HepG2 (cell line): ENCODE measurements around the gene C20orf204. TPM values are rescaled to one million over a fixed set of nuclear protein-coding genes. Genes with fewer than 3 reads are reported as not detected.

Experiments used
- FLYWCH1 ChIP-seq: sonication (generic); formaldehyde crosslinking; IDR thresholded peaks from 2 replicates; pipeline ENCODE4 v1.8.1; 2023; ENCODE audit warnings: mild to moderate bottlenecking, missing genetic modification reagents
- GATAD1 ChIP-seq: IDR thresholded peaks from 2 replicates; pipeline ENCODE4 v1.6.1; 2016; ENCODE audit warnings: missing genetic modification reagents, missing compliant biosample characterization
- HNRNPH1 ChIP-seq: fragments of 200-400 bp; formaldehyde crosslinking; optimal IDR thresholded peaks from 2 replicates; pipeline ENCODE3; 2017; ENCODE audit warnings: mild to moderate bottlenecking, low read depth, low read length
- IKZF4 ChIP-seq: sonication (generic); formaldehyde crosslinking; IDR thresholded peaks from 2 replicates; pipeline ENCODE4 v1.5.1; 2020; ENCODE audit warnings: borderline replicate concordance, mild to moderate bottlenecking, low read depth, missing genetic modification reagents; ENCODE audit errors: not compliant biosample characterization
- KLF13 ChIP-seq: sonication (generic); formaldehyde crosslinking; IDR thresholded peaks from 2 replicates; pipeline ENCODE4 v1.4.0; 2020; ENCODE audit warnings: mild to moderate bottlenecking, missing genetic modification reagents
- NFIC ChIP-seq: IDR thresholded peaks from 2 replicates; pipeline ENCODE4 v1.6.1; 2012; ENCODE audit warnings: mild to moderate bottlenecking, low read length, inconsistent platforms
- ONECUT2 ChIP-seq: sonication (generic); formaldehyde crosslinking; IDR thresholded peaks from 2 replicates; pipeline ENCODE4 v1.4.0; 2020; ENCODE audit warnings: missing genetic modification reagents
- POGZ ChIP-seq: sonication (generic); formaldehyde crosslinking; IDR thresholded peaks from 2 replicates; pipeline ENCODE4 v1.4.0; 2020; ENCODE audit warnings: mild to moderate bottlenecking, missing genetic modification reagents
- SETDB1 ChIP-seq: sonication (generic); formaldehyde crosslinking; IDR thresholded peaks from 2 replicates; pipeline ENCODE4 v1.5.1; 2020; ENCODE audit warnings: missing genetic modification reagents, mild to moderate bottlenecking, borderline replicate concordance
- ZBTB38 ChIP-seq: sonication (generic); formaldehyde crosslinking; IDR thresholded peaks from 2 replicates; pipeline ENCODE4 v1.5.1; 2020; ENCODE audit warnings: mild to moderate bottlenecking, missing genetic modification reagents
- ZNF20 ChIP-seq: sonication (generic); formaldehyde crosslinking; IDR thresholded peaks from 2 replicates; pipeline ENCODE4 v1.4.0; 2020; ENCODE audit warnings: mild to moderate bottlenecking, moderate library complexity, missing genetic modification reagents
- ZNF326 ChIP-seq: sonication (generic); formaldehyde crosslinking; IDR thresholded peaks from 2 replicates; pipeline ENCODE4 v1.4.0; 2020; ENCODE audit warnings: missing genetic modification reagents, borderline replicate concordance
- ZNF543 ChIP-seq: sonication (generic); formaldehyde crosslinking; IDR thresholded peaks from 2 replicates; pipeline ENCODE4 v1.4.0; 2020; ENCODE audit warnings: mild to moderate bottlenecking, missing genetic modification reagents
- ZNF616 ChIP-seq: sonication (generic); formaldehyde crosslinking; IDR thresholded peaks from 2 replicates; pipeline ENCODE4 v1.5.0; 2020; ENCODE audit warnings: low read depth, mild to moderate bottlenecking, missing genetic modification reagents
- ZNF841 ChIP-seq: sonication (generic); formaldehyde crosslinking; IDR thresholded peaks from 2 replicates; pipeline ENCODE4 v1.8.1; 2023; ENCODE audit warnings: missing genetic modification reagents, borderline replicate concordance
- polyA plus RNA-seq, 8 experiments: library from polyadenylated mRNA; depleted of rRNA in 3 of 8; stranded (reverse) in 7 of 8; unstranded in 1 of 8; fragments of >200 nt; fragmentation: Illumina TruSeq in 4 of 8; extraction: Trizol in 4 of 8; gene quantifications; 2 replicates each; pipeline versions ENCODE4 v1.2.1 to v1.2.3, GENCODE V29; 2011 to 2016; ENCODE audit warnings: low read depth in 4 of 8, missing spikeins in 1 of 8, mixed read lengths in 1 of 8; ENCODE audit not compliant: insufficient read depth in 1 of 8
- total RNA-seq, 5 experiments: library from RNA; depleted of rRNA; stranded (reverse); fragments of >200 nt; fragmentation: Illumina TruSeq; extraction: Trizol; gene quantifications; 2 replicates each; pipeline ENCODE4 v1.2.3, GENCODE V29; 2016; ENCODE audit warnings: low read depth in 1 of 5
- TF ChIP-seq, protein P1 (sequence below): sonication (generic); formaldehyde crosslinking; IDR thresholded peaks from 2 replicates; pipeline ENCODE4 v1.5.0; 2020; ENCODE audit warnings: missing genetic modification reagents
- TF ChIP-seq, protein P2 (sequence below): sonication (generic); formaldehyde crosslinking; IDR thresholded peaks from 2 replicates; pipeline ENCODE4 v1.5.0; 2020; ENCODE audit warnings: missing genetic modification reagents, mild to moderate bottlenecking, borderline replicate concordance
- TF ChIP-seq, protein P3 (sequence below): sonication (generic); formaldehyde crosslinking; IDR thresholded peaks from 2 replicates; pipeline ENCODE4 v1.5.0; 2020; ENCODE audit warnings: mild to moderate bottlenecking, missing genetic modification reagents
- TF ChIP-seq, protein P4 (sequence below): sonication (generic); formaldehyde crosslinking; IDR thresholded peaks from 2 replicates; pipeline ENCODE4 v1.4.0; 2020; ENCODE audit warnings: mild to moderate bottlenecking, missing genetic modification reagents
- TF ChIP-seq, protein P5 (sequence below): sonication (generic); formaldehyde crosslinking; IDR thresholded peaks from 2 replicates; pipeline ENCODE4 v1.4.0; 2020; ENCODE audit warnings: missing genetic modification reagents

C20orf204 gene
- total and polyA plus RNA-seq, 2 of the 13 experiments (the other 11 are each of a cell fraction or from before 2014, with no cell fraction given) = 22.1 to 80.0 TPM

DNA sequence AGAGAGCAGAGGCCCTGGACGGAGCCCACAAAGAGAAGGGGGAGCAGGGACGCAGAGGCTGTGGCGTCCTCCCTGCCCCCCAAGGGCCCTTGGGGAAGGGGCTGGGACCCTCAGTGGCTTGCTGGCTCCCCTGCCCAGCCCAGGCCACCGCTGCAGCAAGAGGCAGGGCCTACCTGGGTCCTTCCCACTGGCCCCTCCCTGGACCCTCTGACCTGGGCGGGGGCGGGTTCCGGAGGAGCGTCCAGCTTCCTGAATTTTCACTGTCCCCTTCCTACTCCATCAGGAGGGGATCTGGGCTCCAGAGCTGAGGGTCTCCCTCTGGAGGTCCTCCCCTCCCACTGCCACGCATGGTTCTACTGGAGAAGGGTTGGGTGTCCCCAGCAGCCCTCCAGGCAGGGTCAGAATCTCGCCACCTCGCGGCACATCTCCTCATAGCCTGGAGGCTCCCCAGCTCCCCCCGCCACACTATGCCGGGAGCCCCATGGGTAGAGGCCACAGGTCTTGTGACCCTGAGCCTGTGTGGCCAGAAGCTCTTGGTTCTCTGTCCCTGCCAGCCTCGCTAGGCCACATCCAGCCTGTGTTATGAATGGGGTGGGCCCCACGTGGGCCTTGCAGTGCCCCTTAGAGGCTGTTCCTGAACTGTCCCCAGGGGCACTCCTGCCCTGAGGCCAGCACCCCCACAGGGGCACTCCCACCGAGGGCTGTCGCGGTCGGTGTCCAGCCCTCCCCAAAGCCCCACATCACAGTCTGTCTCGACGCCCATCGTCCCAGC is 14.5 kb downstream of the C20orf204 start (continued):
- TF ChIP-seq, protein P1, sequence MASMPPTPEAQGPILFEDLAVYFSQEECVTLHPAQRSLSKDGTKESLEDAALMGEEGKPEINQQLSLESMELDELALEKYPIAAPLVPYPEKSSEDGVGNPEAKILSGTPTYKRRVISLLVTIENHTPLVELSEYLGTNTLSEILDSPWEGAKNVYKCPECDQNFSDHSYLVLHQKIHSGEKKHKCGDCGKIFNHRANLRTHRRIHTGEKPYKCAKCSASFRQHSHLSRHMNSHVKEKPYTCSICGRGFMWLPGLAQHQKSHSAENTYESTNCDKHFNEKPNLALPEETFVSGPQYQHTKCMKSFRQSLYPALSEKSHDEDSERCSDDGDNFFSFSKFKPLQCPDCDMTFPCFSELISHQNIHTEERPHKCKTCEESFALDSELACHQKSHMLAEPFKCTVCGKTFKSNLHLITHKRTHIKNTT (CRISPR knock-in tag) = 0 out of 2 replicates have a peak, but pooled peaks have one; percentile 67
- TF ChIP-seq SETDB1 (CRISPR knock-in tag) (no peak), KLF13 (CRISPR knock-in tag) (no peak), IKZF4 (peak; percentile 81), HNRNPH1 (no peak), ZNF326 (CRISPR knock-in tag) (peak; percentile 73; the same call in 1 of the 2 replicates), ZBTB38 (CRISPR knock-in tag) (peak; percentile 45; the same call in 1 of the 2 replicates), GATAD1 (peak; percentile 28), ZNF841 (CRISPR knock-in tag) (no peak), ZNF616 (CRISPR knock-in tag) (peak; percentile 85), ONECUT2 (no peak), FLYWCH1 (CRISPR knock-in tag) (no peak), ZNF20 (CRISPR knock-in tag) (0 out of 2 replicates have a peak, but pooled peaks have one; percentile 12), POGZ (no peak; the same call in 1 of the 2 replicates), ZNF543 (CRISPR knock-in tag) (0 out of 2 replicates have a peak, but pooled peaks have one; percentile 6), NFIC (no peak)
- TF ChIP-seq, protein P2, sequence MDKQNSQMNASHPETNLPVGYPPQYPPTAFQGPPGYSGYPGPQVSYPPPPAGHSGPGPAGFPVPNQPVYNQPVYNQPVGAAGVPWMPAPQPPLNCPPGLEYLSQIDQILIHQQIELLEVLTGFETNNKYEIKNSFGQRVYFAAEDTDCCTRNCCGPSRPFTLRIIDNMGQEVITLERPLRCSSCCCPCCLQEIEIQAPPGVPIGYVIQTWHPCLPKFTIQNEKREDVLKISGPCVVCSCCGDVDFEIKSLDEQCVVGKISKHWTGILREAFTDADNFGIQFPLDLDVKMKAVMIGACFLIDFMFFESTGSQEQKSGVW = no peak
- TF ChIP-seq, protein P3, sequence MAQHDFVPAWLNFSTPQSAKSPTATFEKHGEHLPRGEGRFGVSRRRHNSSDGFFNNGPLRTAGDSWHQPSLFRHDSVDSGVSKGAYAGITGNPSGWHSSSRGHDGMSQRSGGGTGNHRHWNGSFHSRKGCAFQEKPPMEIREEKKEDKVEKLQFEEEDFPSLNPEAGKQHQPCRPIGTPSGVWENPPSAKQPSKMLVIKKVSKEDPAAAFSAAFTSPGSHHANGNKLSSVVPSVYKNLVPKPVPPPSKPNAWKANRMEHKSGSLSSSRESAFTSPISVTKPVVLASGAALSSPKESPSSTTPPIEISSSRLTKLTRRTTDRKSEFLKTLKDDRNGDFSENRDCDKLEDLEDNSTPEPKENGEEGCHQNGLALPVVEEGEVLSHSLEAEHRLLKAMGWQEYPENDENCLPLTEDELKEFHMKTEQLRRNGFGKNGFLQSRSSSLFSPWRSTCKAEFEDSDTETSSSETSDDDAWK (CRISPR knock-in tag) = no peak
- TF ChIP-seq, protein P4, sequence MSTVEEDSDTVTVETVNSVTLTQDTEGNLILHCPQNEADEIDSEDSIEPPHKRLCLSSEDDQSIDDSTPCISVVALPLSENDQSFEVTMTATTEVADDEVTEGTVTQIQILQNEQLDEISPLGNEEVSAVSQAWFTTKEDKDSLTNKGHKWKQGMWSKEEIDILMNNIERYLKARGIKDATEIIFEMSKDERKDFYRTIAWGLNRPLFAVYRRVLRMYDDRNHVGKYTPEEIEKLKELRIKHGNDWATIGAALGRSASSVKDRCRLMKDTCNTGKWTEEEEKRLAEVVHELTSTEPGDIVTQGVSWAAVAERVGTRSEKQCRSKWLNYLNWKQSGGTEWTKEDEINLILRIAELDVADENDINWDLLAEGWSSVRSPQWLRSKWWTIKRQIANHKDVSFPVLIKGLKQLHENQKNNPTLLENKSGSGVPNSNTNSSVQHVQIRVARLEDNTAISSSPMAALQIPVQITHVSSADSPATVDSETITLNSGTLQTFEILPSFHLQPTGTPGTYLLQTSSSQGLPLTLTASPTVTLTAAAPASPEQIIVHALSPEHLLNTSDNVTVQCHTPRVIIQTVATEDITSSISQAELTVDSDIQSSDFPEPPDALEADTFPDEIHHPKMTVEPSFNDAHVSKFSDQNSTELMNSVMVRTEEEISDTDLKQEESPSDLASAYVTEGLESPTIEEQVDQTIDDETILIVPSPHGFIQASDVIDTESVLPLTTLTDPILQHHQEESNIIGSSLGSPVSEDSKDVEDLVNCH (CRISPR knock-in tag) = no peak
- TF ChIP-seq, protein P5, sequence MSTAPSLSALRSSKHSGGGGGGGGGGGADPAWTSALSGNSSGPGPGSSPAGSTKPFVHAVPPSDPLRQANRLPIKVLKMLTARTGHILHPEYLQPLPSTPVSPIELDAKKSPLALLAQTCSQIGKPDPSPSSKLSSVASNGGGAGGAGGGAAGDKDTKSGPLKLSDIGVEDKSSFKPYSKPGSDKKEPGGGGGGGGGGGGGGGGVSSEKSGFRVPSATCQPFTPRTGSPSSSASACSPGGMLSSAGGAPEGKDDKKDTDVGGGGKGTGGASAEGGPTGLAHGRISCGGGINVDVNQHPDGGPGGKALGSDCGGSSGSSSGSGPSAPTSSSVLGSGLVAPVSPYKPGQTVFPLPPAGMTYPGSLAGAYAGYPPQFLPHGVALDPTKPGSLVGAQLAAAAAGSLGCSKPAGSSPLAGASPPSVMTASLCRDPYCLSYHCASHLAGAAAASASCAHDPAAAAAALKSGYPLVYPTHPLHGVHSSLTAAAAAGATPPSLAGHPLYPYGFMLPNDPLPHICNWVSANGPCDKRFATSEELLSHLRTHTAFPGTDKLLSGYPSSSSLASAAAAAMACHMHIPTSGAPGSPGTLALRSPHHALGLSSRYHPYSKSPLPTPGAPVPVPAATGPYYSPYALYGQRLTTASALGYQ = peak; percentile 85; the same call in 1 of the 2 replicates
